KOPT-K1 (cell line): ENCODE measurements around the gene COL23A1.
"Not testable (repeated sequence)": the region's sequence is repeated elsewhere in the genome, so short reads cannot be mapped to it uniquely, and the experiment has no call there.

Source experiments
- H3K27ac ChIP-seq: fragments of 200-600 bp; sonication (generic); 2 replicates; pipeline ENCODE4 v1.5.1; 2016; ENCODE audit warnings: antibody characterized with exemption, mild to moderate bottlenecking, low read depth, low read length; ENCODE audit not compliant: poor library complexity, severe bottlenecking
- H3K36me3 ChIP-seq: fragments of 200-600 bp; sonication (generic); 2 replicates; pipeline ENCODE4 v1.5.1; 2017; ENCODE audit warnings: antibody characterized with exemption, mild to moderate bottlenecking, low read length, moderate library complexity; ENCODE audit not compliant: insufficient read depth
- H3K9me3 ChIP-seq: fragments of 200-600 bp; sonication (generic); 2 replicates; pipeline ENCODE4 v1.5.1; 2017; ENCODE audit warnings: antibody characterized with exemption, low read length, mild to moderate bottlenecking; ENCODE audit not compliant: insufficient read depth, poor library complexity, severe bottlenecking

COL23A1 gene

DNA sequence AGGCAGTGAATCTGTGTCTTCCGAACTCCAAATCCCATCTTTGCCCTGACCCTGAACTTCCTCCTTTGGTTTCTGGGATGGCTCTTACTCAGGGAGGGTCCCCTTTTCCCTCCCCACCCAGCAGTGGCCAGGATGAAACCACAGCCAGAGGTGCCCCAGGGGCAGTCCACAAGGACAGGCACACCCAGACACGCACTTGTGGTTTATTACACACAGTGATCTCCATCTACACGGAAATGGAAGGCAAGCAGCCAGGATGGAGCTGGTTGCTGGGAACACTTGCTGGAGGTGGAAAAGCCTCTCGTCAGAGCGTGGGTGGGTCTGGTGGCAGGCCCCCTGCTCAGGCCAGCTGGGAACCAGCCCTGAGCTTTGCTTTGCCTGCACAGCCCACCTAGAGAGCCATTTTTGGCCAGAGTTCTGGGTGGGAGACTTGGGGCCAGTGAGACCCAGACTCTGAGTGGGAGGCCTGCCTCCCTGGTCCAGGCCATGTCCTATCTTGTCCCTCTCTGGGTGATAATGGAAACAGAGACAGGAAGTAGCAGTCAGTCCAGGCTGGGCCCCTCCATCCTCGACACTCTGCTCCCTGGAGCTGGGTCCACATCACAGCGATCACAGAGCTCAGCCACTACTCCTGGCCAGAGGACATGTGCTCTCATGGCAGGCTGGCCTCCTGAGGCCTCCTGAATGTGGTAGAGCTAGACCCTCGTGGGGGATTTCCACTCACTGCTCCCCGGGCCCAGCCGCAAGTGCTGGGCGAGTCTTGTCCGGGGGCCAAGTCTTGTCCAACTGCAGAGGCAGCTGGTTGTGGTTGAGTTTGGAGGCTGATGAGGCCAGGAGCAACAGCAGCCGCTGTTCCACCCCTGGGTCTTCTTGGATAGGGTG lies 352.5 kb downstream of the COL23A1 start:
- H3K27ac ChIP-seq = no peak overlapping the region
- H3K9me3 ChIP-seq = no peaks in the 10 kb centered on the region
- no peaks in the 10 kb centered on the region for H3K36me3 ChIP-seq

DNA sequence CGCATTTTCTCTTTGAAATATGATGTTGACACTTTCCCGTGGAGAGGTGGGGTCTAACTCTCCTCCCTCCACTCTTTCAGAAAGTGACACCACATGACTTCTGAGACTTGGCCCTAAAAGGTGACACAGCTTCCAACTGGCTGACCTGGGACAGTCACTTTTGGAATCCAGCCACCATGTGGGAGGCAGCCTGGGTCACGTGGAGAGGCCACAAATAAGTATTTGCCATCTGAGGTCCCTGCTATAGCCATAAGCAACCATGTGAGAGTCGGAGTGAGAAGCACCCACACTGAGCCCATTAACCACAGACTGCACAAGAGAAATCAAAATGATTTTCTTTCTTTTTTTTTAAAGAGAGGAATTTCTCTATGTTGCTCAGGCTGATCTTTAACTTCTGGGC lies 353.5 kb downstream of the COL23A1 start:
- Histone ChIP-seq H3K36me3 (no peaks in the 10 kb centered on the region), H3K27ac (no peak overlapping the region), H3K9me3 (no peaks in the 10 kb centered on the region)

DNA sequence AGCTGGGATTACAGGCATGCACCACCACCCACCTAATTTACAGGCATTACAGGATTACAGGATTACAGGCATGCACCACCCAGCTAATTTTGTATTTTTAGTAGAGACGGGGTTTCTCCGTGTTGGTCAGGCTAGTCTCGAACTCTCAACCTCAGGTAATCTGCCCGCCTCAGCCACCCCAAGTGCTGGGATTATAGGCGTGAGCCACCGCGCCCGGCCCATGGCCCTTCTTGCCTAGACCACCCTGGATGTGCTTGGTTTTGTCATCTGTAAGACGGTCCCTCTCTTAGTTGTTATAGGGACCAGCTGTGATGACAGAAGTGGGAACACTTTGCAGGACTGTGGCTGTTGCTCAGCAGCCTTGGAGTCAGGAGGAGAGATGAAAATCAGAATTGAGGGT lies 354.1 kb downstream of the COL23A1 start:
- no peak overlapping the region for H3K27ac ChIP-seq
- H3K9me3 ChIP-seq = no peaks in the 10 kb centered on the region
- peaks cover 3% of the 10 kb centered on the region for H3K36me3 ChIP-seq

GRCh38 chr5:178235588-178235974 lies 354.6 kb downstream of the COL23A1 start:
- Histone ChIP-seq H3K36me3 (peaks cover 8% of the 10 kb centered on the region), H3K9me3 (no peaks in the 10 kb centered on the region), H3K27ac (no peak overlapping the region)

DNA sequence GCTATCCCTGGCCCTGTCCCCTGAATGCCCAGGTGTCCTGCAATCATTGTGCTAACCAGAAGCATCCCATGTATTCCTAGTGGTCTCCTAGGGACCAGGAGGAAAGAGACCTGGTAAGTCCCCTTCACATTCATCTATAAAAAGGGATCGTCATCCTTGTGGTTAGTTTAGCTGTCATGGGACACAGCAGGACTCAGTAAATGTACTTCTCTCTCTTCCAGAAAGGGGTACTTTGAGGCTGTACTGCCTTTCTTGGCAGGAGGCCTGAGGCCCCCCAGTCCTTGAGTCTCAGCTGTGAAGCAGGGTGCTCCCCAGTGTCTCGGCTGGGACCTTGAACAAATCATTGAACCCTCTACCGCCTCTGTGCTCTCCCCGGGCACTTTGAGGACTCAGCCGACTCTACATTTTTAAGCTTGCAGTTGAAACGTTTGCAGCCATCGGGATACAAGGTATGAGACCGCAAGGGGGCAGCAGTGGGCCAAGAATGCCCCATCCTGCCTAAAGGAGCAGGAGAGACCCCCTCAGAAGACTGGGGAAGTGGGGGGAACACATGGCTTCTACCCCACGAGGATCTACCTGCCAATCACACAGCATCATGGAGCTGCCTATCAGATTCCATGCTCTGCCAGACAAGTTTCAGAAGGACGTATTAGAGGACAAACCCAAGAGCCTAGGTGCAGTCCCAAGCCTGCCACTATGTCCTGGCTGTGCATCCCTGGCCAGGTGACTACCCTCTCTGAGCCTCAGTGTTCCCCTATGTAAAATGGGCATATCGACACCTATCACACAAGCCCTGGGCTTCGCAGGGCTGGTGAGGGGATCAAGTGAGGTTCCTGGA lies 355.2 kb downstream of the COL23A1 start:
- Histone ChIP-seq H3K9me3 (no peaks in the 10 kb centered on the region), H3K27ac (no peak overlapping the region), H3K36me3 (peaks cover 14% of the 10 kb centered on the region)

DNA sequence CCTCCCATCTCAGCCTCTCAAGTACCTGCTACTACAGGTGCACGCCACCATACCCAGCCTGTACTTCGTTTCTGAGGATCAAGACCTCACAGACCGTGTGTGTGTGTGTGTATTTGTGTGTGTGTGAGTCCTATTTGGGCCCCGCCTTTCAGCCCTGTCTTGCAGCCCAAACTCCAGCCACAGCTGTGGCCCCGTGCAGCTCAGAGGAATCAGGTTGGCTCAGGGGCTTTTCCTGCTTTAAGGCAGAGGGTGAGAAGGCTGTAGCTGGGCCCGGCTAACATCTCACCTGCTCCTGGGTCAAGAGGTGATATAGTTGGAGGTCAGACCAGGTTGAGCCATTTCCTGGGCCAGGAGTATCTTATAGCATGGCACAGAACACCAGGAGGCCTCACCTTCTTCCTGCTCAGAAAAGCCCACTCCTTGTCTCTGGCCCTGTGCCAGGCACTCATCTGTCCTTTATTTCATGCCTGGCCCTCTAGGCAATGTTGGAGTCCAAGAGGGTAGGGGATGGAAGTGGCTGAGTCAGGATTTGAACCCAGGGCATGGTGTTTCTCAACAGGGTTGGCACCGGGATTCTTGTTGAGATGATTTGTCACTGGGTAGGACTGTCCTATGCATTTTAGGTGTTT lies 356.0 kb downstream of the COL23A1 start:
- Histone ChIP-seq H3K9me3 (no peaks in the 10 kb centered on the region), H3K36me3 (peaks cover 22% of the 10 kb centered on the region), H3K27ac (no peak overlapping the region)

- Histone ChIP-seq H3K9me3 (no peaks in the 10 kb centered on the region), H3K36me3 (peaks cover 34% of the 10 kb centered on the region), H3K27ac (peak overlapping the region; percentile 88)
These were observed 357.2 kb downstream of the COL23A1 start for GRCh38 chr5:178232920-178233429.

DNA sequence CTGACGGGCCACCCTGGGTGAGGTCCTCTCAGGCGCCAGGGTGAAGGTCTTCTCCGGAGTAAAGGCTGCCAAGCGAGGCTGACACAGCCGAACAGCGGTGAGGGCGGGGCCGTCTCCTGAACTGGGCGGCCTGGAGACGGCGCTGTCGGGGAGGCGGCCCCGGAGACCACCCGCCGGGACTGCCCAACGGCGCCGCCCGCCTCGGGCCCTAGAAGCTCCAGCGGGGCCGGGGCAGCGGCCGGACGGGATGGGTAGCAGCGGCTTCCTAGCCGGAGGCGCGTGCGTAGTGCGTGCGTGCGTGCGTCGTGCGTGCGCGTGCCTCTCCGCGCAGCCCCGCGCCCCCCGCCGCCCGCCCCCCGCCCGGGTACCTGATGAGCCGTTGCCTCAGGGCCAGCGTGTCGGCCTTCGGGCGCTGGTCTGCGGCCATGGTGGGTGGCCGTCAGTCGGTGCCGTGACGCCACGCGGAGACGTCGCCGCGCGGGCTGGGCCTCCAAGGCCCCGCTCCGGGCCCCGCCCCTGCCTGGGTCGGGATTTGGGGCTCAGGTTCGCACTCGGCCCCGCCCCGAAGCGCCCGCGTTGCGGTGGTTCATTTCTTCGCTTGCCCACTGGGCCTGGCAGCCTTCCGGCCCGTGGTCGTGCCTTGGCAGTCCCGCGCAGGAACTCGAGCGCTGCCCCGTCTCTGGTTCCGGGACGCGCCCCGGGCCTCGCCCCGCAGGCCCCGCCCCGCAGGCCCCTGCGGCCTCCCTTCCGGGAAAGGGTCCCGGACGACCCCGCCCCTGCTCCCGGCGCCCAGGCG lies 357.9 kb downstream of the COL23A1 start, which contains the start of gene PHYKPL:
Gene PHYKPL (minus strand): TSS at position 679 of the 796 bp plus-strand sequence. CDS start 252 bp downstream, at position 427.
- Histone ChIP-seq H3K36me3 (peaks cover 41% of the 10 kb centered on the region), H3K27ac (peak within 1 kb of the TSS; percentile 88), H3K9me3 (no peaks in the 10 kb centered on the region)

- H3K36me3 ChIP-seq = peaks cover 48% of the 10 kb centered on the region
- no peaks in the 10 kb centered on the region for H3K9me3 ChIP-seq
- H3K27ac ChIP-seq = peak overlapping the region; percentile 88
These were observed 358.6 kb downstream of the COL23A1 start for GRCh38 chr5:178231539-178232123.

GRCh38 chr5:178230879-178231538 lies 359.2 kb downstream of the COL23A1 start:
- Histone ChIP-seq H3K27ac (peak overlapping the region; percentile 88), H3K36me3 (peaks cover 54% of the 10 kb centered on the region), H3K9me3 (no peaks in the 10 kb centered on the region)

GRCh38 chr5:178229861-178230260 lies 360.3 kb downstream of the COL23A1 start:
- peaks cover 65% of the 10 kb centered on the region for H3K36me3 ChIP-seq

GRCh38 chr5:178229111-178229510 lies 361.1 kb downstream of the COL23A1 start:
- H3K36me3 ChIP-seq = peaks cover 73% of the 10 kb centered on the region
- H3K9me3 ChIP-seq, H3K27ac ChIP-seq: not testable (repeated sequence)

More at GRCh38 chr5:178229861-178230260, 360.3 kb downstream of the COL23A1 start:
- Histone ChIP-seq H3K9me3 (no peaks in the 10 kb centered on the region), H3K27ac (no peak overlapping the region)

DNA sequence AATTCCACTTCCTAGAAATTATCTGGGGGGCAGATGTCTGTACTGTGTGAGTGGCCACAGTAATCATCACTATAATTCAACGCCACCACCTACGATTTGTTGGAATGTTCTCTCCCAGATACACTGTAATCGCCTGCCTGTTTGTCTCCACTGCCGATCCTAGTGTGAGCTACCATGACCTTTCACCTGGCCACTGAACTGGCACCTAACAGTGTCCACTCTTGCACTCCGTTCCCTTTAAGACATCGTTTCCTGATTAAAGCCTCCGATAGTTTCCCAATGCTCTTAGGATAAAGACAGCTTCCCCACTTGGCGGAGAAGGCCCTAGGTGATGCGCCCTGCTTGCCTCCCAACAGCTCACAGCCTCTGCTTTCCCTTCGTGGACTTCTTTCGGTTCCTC lies 361.6 kb downstream of the COL23A1 start:
- no peak overlapping the region for H3K27ac ChIP-seq
- H3K9me3 ChIP-seq = no peaks in the 10 kb centered on the region
- peaks cover 78% of the 10 kb centered on the region for H3K36me3 ChIP-seq
